Mesendoderm (in vitro differentiated cells): Measurements from ENCODE around the gene ANO7.
A peak's percentile ranks its signal among the peaks of the same experiment; 100 is the strongest.

Source experiments
- DNase-seq: peaks from one replicate; pipeline ENCODE4 v3.0.0; 2013
- H2AK5ac ChIP-seq: 2 replicates; pipeline ENCODE4 v1.6.1; 2013; ENCODE audit warnings: low read length, inconsistent platforms
- H2BK120ac ChIP-seq: 2 replicates; pipeline ENCODE4 v1.6.1; 2013; ENCODE audit warnings: low read depth, mild to moderate bottlenecking, low read length, moderate library complexity, mixed read lengths
- H2BK15ac ChIP-seq: replicated peaks from 2 replicates; pipeline ENCODE4 v1.6.1; 2013; ENCODE audit warnings: low read depth, mild to moderate bottlenecking, moderate library complexity
- H2BK5ac ChIP-seq: 2 replicates; pipeline ENCODE4 v1.6.1; 2013; ENCODE audit warnings: low read length, inconsistent platforms
- H3K18ac ChIP-seq: 2 replicates; pipeline ENCODE4 v1.6.1; 2013; ENCODE audit warnings: mild to moderate bottlenecking, low read length, mixed read lengths
- H3K23ac ChIP-seq: one replicate; pipeline ENCODE4 v1.6.1; 2013; ENCODE audit warnings: low read length
- H3K27ac ChIP-seq: 2 replicates; pipeline ENCODE4 v1.5.1; 2013; ENCODE audit warnings: low read depth, mild to moderate bottlenecking, inconsistent platforms, low read length, moderate library complexity
- H3K27me3 ChIP-seq: 2 replicates; pipeline ENCODE4 v1.6.1; 2013; ENCODE audit warnings: low read length, control low read depth, mild to moderate bottlenecking, inconsistent platforms; ENCODE audit not compliant: insufficient read depth, poor library complexity
- H3K36me3 ChIP-seq: 2 replicates; pipeline ENCODE4 v1.6.1; 2013; ENCODE audit warnings: low read length, inconsistent platforms; ENCODE audit not compliant: control insufficient read depth, insufficient read depth
- H3K4ac ChIP-seq: one replicate; pipeline ENCODE4 v1.6.1; 2013; ENCODE audit warnings: low read depth, mild to moderate bottlenecking, low read length, moderate library complexity
- H3K4me1 ChIP-seq: 2 replicates; pipeline ENCODE4 v1.6.1; 2013; ENCODE audit warnings: low read depth, low read length, inconsistent platforms; ENCODE audit not compliant: control insufficient read depth
- H3K4me2 ChIP-seq: 2 replicates; pipeline ENCODE4 v1.6.1; 2013; ENCODE audit warnings: low read length
- H3K4me3 ChIP-seq: 2 replicates; pipeline ENCODE4 v1.5.1; 2013; ENCODE audit warnings: mild to moderate bottlenecking, low read length
- H3K56ac ChIP-seq: one replicate; pipeline ENCODE4 v1.6.1; 2013; ENCODE audit warnings: low read length
- H3K79me1 ChIP-seq: 2 replicates; pipeline ENCODE4 v1.6.1; 2013; ENCODE audit warnings: low read length, inconsistent platforms
- H3K79me2 ChIP-seq: 2 replicates; pipeline ENCODE4 v1.6.1; 2013; ENCODE audit warnings: mild to moderate bottlenecking, low read length; ENCODE audit not compliant: control insufficient read depth, insufficient read depth
- H3K9ac ChIP-seq: 2 replicates; pipeline ENCODE4 v1.6.1; 2013; ENCODE audit warnings: low read length, inconsistent platforms
- H4K5ac ChIP-seq: one replicate; pipeline ENCODE4 v1.6.1; 2013; ENCODE audit warnings: low read length
- H4K8ac ChIP-seq: one replicate; pipeline ENCODE4 v1.6.1; 2013; ENCODE audit warnings: low read depth, mild to moderate bottlenecking, control low read depth, low read length, moderate library complexity
- WGBS: extraction: QIAGEN DNeasy Blood & Tissue Kit; methylation state at CpG from one replicate; pipeline ENCODE4 v1.1.7; 2013; ENCODE audit warnings: low lambda C conversion rate, missing lambda C conversion rate; ENCODE audit not compliant: insufficient coverage; ENCODE audit errors: extremely low coverage; 5-methylcytosine and 5-hydroxymethylcytosine counted together

Gene ANO7

DNA sequence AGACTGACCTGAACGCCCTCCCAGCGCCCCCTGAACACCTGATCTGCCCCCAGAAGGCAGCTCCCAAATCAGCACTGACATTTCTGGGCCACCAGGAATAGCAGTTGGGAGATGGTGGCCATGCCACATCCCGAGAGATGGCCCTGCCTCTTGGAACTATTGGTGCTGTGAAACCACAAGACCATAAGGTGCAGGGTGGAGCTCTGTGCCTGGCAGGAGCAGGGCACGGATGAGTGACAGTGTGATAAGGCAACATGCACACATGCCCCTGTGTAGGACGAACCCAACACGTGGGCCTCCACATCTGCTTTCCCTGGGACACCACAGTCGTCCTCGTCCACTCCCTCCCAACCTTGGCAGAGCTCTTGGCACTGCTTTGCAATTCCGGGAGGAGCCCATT, 26.9 kb downstream of the ANO7 start:
- Histone ChIP-seq H3K79me2 (no peaks in the 10 kb centered on the region), H3K4ac (no peak overlapping the region), H4K5ac (no peak overlapping the region), H3K4me1 (peaks cover 2% of the 10 kb centered on the region), H3K36me3 (no peaks in the 10 kb centered on the region), H2AK5ac (no peak overlapping the region), H3K27me3 (no peaks in the 10 kb centered on the region), H3K23ac (no peak overlapping the region), H3K9ac (no peak overlapping the region), H3K4me3 (no peak overlapping the region), H3K56ac (no peak overlapping the region), H3K4me2 (no peak overlapping the region), H3K79me1 (no peaks in the 10 kb centered on the region), H4K8ac (no peak overlapping the region), H3K18ac (no peak overlapping the region), H2BK5ac (no peak overlapping the region), H2BK15ac (no peak overlapping the region), H3K27ac (no peak overlapping the region), H2BK120ac (no peak overlapping the region)
- no peak for DNase-seq
- WGBS: no CpG with 5 or more reads among the region's 9 CpGs

GRCh38 chr2:241216211-241216761, 27.8 kb downstream of the ANO7 start:
- no peak overlapping the region for H3K4ac ChIP-seq
- WGBS: no CpG with 5 or more reads among the region's 14 CpGs

GRCh38 chr2:241217320-241218031, 29.0 kb downstream of the ANO7 start:
- Histone ChIP-seq H3K18ac (no peak overlapping the region), H3K4ac (peak overlapping the region; percentile 64), H4K5ac (no peak overlapping the region), H3K9ac (peak overlapping the region; percentile 74), H3K4me3 (peak overlapping the region; percentile 25), H3K79me2 (no peaks in the 10 kb centered on the region), H3K36me3 (no peaks in the 10 kb centered on the region), H2AK5ac (no peak overlapping the region), H3K56ac (peak overlapping the region; percentile 89), H2BK15ac (no peak overlapping the region), H3K23ac (no peak overlapping the region), H4K8ac (no peak overlapping the region), H3K27ac (peak overlapping the region; percentile 32), H2BK120ac (no peak overlapping the region), H3K4me1 (peaks cover 2% of the 10 kb centered on the region), H2BK5ac (no peak overlapping the region), H3K79me1 (no peaks in the 10 kb centered on the region), H3K4me2 (peak overlapping the region; percentile 59), H3K27me3 (no peaks in the 10 kb centered on the region)
- peak; percentile 83 for DNase-seq
- WGBS: no CpG with 5 or more reads among the region's 77 CpGs

More at GRCh38 chr2:241216211-241216761, 27.8 kb downstream of the ANO7 start:
- no peaks in the 10 kb centered on the region for H3K27me3 ChIP-seq
- H3K23ac ChIP-seq: no peak overlapping the region
- no peak overlapping the region for H3K9ac ChIP-seq
- no peak overlapping the region for H3K4me2 ChIP-seq
- no peaks in the 10 kb centered on the region for H3K79me2 ChIP-seq
- H4K8ac ChIP-seq: no peak overlapping the region
- no peak overlapping the region for H2BK15ac ChIP-seq
- no peak overlapping the region for H3K18ac ChIP-seq
- H3K4me1 ChIP-seq: peaks cover 2% of the 10 kb centered on the region
- no peaks in the 10 kb centered on the region for H3K36me3 ChIP-seq
- peak overlapping the region; percentile 42 for H3K56ac ChIP-seq
- DNase-seq: peak; percentile 69
- H3K79me1 ChIP-seq: no peaks in the 10 kb centered on the region
- H3K4me3 ChIP-seq: no peak overlapping the region
- H3K27ac ChIP-seq: no peak overlapping the region
- no peak overlapping the region for H2BK120ac ChIP-seq
- no peak overlapping the region for H2AK5ac ChIP-seq
- no peak overlapping the region for H2BK5ac ChIP-seq
- no peak overlapping the region for H4K5ac ChIP-seq

- Histone ChIP-seq H3K18ac (peak overlapping the region; percentile 76), H3K36me3 (no peaks in the 10 kb centered on the region), H3K27me3 (no peaks in the 10 kb centered on the region), H4K8ac (no peak overlapping the region), H3K9ac (peak overlapping the region; percentile 78), H3K23ac (no peak overlapping the region), H2AK5ac (no peak overlapping the region), H2BK5ac (no peak overlapping the region), H3K4me3 (peak overlapping the region; percentile 77), H3K27ac (peak overlapping the region; percentile 79), H4K5ac (no peak overlapping the region), H2BK15ac (no peak overlapping the region), H3K79me2 (no peaks in the 10 kb centered on the region), H3K4ac (peak overlapping the region; percentile 29), H2BK120ac (no peak overlapping the region), H3K79me1 (no peaks in the 10 kb centered on the region), H3K4me1 (peaks cover 2% of the 10 kb centered on the region), H3K4me2 (peak overlapping the region; percentile 94), H3K56ac (peak overlapping the region; percentile 91)
- WGBS: no CpG with 5 or more reads among the region's 83 CpGs
- DNase-seq: peak; percentile 74
Measured at GRCh38 chr2:241218131-241219029, 29.9 kb downstream of the ANO7 start.

DNA sequence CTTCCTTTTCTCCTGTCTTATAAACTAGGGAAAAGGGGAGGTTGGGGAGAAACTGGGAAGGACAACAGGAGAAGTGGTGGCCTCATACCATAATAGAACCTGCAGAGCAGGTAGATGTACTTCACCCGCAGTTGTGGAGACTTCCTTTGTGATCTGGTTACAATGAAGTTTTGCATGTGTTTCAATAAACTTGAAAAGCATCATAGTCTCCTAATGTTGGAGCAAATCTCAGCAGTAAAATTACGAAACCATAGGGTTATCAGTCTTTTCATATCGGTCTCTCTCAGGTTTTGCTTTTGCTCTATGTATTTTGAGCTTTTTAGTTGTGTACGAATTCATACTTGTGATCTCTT, 30.5 kb downstream of the ANO7 start:
- Histone ChIP-seq H3K36me3 (no peaks in the 10 kb centered on the region), H3K4me2 (peak overlapping the region; percentile 48), H2BK120ac (no peak overlapping the region), H2BK5ac (no peak overlapping the region), H3K56ac (peak overlapping the region; percentile 73), H4K8ac (no peak overlapping the region), H3K79me2 (no peaks in the 10 kb centered on the region), H3K27me3 (no peaks in the 10 kb centered on the region), H2AK5ac (no peak overlapping the region), H3K9ac (peak overlapping the region; percentile 78), H3K4me1 (peaks cover 2% of the 10 kb centered on the region), H3K4me3 (no peak overlapping the region), H3K79me1 (no peaks in the 10 kb centered on the region), H4K5ac (no peak overlapping the region), H3K27ac (no peak overlapping the region), H2BK15ac (no peak overlapping the region), H3K4ac (no peak overlapping the region), H3K23ac (no peak overlapping the region), H3K18ac (no peak overlapping the region)
- WGBS: no CpG with 5 or more reads among the region's 4 CpGs
- DNase-seq: no peak
